NCI-H82 (cell line): Measurements from ENCODE around the gene TTC17.
"Not testable (repeated sequence)": the region's sequence is repeated elsewhere in the genome, so short reads cannot be mapped to it uniquely, and the experiment has no call there.

Experiments
- DNase-seq: peaks from one replicate; lab custom pipeline; 2025; lab: John Stamatoyannopoulos, UW

Gene TTC17

GRCh38 chr11:43382614-43383013 lies 23.9 kb downstream of the TTC17 start:
- DNase-seq, result no peak

- DNase-seq, result no peak
Observed at GRCh38 chr11:43384393-43384792, 25.7 kb downstream of the TTC17 start.

GRCh38 chr11:43392713-43393112 lies 34.0 kb downstream of the TTC17 start:
- DNase-seq, result no peak

GRCh38 chr11:43393765-43394355 lies 35.1 kb downstream of the TTC17 start:
- DNase-seq, result no peak

- no peak for DNase-seq
Observed at GRCh38 chr11:43396617-43397016, 37.9 kb downstream of the TTC17 start.

- no peak for DNase-seq
Observed at GRCh38 chr11:43397251-43397650, 38.5 kb downstream of the TTC17 start.

GRCh38 chr11:43399983-43400630 lies 41.4 kb downstream of the TTC17 start:
- DNase-seq, result no peak

GRCh38 chr11:43401252-43401651 lies 42.5 kb downstream of the TTC17 start:
- no peak for DNase-seq

- DNase-seq, result not testable (repeated sequence)
Observed at GRCh38 chr11:43401811-43402210, 43.1 kb downstream of the TTC17 start.

GRCh38 chr11:43403357-43404231 lies 44.9 kb downstream of the TTC17 start:
- DNase-seq, result no peak

- no peak for DNase-seq
Observed at GRCh38 chr11:43404406-43404805, 45.7 kb downstream of the TTC17 start.

GRCh38 chr11:43404836-43405479 lies 46.2 kb downstream of the TTC17 start:
- no peak for DNase-seq

GRCh38 chr11:43408277-43408676 lies 49.6 kb downstream of the TTC17 start:
- DNase-seq, result no peak

- DNase-seq, result no peak
Observed at GRCh38 chr11:43410394-43410793, 51.7 kb downstream of the TTC17 start.

GRCh38 chr11:43418197-43418596 lies 59.5 kb downstream of the TTC17 start:
- no peak for DNase-seq

- peak; percentile 32 for DNase-seq
Observed at GRCh38 chr11:43419460-43419859, 60.7 kb downstream of the TTC17 start.

- no peak for DNase-seq
Observed at GRCh38 chr11:43427971-43428370, 69.3 kb downstream of the TTC17 start.

GRCh38 chr11:43430916-43431315 lies 72.2 kb downstream of the TTC17 start:
- not testable (repeated sequence) for DNase-seq

- no peak for DNase-seq
Observed at GRCh38 chr11:43434893-43435292, 76.2 kb downstream of the TTC17 start.

GRCh38 chr11:43440486-43440885 lies 81.8 kb downstream of the TTC17 start:
- DNase-seq, result no peak

- DNase-seq, result no peak
Observed at GRCh38 chr11:43443811-43444210, 85.1 kb downstream of the TTC17 start.

- no peak for DNase-seq
Observed at GRCh38 chr11:43447151-43447550, 88.4 kb downstream of the TTC17 start.

GRCh38 chr11:43458486-43458885 lies 99.8 kb downstream of the TTC17 start:
- no peak for DNase-seq
